ENCODE data around the gene ARL14EP.

Gene ARL14EP

GRCh38 chr11:30322826-30323710 is at the start of gene ARL14EP:
Gene ARL14EP (plus strand): TSS chr11:30323104. CDS start chr11:30330949, 7,845 bp downstream.
- DNase-seq (ENCODE audit: low read depth): peak; percentile 91

GRCh38 chr11:30277176-30277575 is 45.7 kb upstream of the ARL14EP start:
- DNase-seq (ENCODE audit: low read depth): no peak

GRCh38 chr11:30279796-30280195 is 43.1 kb upstream of the ARL14EP start:
- no peak for DNase-seq (ENCODE audit: low read depth)

- no peak for DNase-seq (ENCODE audit: low read depth)
These were observed 41.2 kb upstream of the ARL14EP start for GRCh38 chr11:30281476-30282288.

GRCh38 chr11:30282289-30282631 is 40.6 kb upstream of the ARL14EP start:
- DNase-seq (ENCODE audit: low read depth): no peak

- DNase-seq (ENCODE audit: low read depth): no peak
These were observed 38.1 kb upstream of the ARL14EP start for GRCh38 chr11:30284836-30285235.

GRCh38 chr11:30285416-30286121 is 37.3 kb upstream of the ARL14EP start:
- no peak for DNase-seq (ENCODE audit: low read depth)

GRCh38 chr11:30291331-30291730 is 31.6 kb upstream of the ARL14EP start:
- DNase-seq (ENCODE audit: low read depth): no peak

GRCh38 chr11:30292545-30292944 is 30.4 kb upstream of the ARL14EP start:
- DNase-seq (ENCODE audit: low read depth): no peak

- no peak for DNase-seq (ENCODE audit: low read depth)
These were observed 27.6 kb upstream of the ARL14EP start for GRCh38 chr11:30295178-30295885.

- DNase-seq (ENCODE audit: low read depth): no peak
These were observed 18.3 kb upstream of the ARL14EP start for GRCh38 chr11:30304620-30305019.

- DNase-seq (ENCODE audit: low read depth): no peak
These were observed 12.3 kb upstream of the ARL14EP start for GRCh38 chr11:30310623-30311022.

GRCh38 chr11:30311189-30311588 is 11.7 kb upstream of the ARL14EP start:
- DNase-seq (ENCODE audit: low read depth): no peak

GRCh38 chr11:30312243-30312642 is 10.7 kb upstream of the ARL14EP start:
- DNase-seq (ENCODE audit: low read depth): no peak

GRCh38 chr11:30313580-30313979 is 9.3 kb upstream of the ARL14EP start:
- no peak for DNase-seq (ENCODE audit: low read depth)

GRCh38 chr11:30314625-30315024 is 8.3 kb upstream of the ARL14EP start:
- no peak for DNase-seq (ENCODE audit: low read depth)

- DNase-seq (ENCODE audit: low read depth): no peak
These were observed 6.7 kb upstream of the ARL14EP start for GRCh38 chr11:30316237-30316636.

GRCh38 chr11:30317030-30317429 is 5.9 kb upstream of the ARL14EP start:
- no peak for DNase-seq (ENCODE audit: low read depth)

GRCh38 chr11:30321321-30321720 is 1.6 kb upstream of the ARL14EP start:
- no peak for DNase-seq (ENCODE audit: low read depth)

GRCh38 chr11:30322191-30322590 is 713 bp upstream of the ARL14EP start:
- no peak for DNase-seq (ENCODE audit: low read depth)

GRCh38 chr11:30326114-30326778 is 3.3 kb downstream of the ARL14EP start:
- no peak for DNase-seq (ENCODE audit: low read depth)
